ENCODE data around the gene TRNAU1AP. TPM values are rescaled to one million over a fixed set of nuclear protein-coding genes. Genes with fewer than 3 reads are reported as not detected.
"Not testable (repeated sequence)": the region's sequence is repeated elsewhere in the genome, so short reads cannot be mapped to it uniquely, and the experiment has no call there.

TRNAU1AP gene
- total RNA-seq, 4 donors from 2014 or later, result 5.3 to 19.7 (median 12.0) TPM

DNA sequence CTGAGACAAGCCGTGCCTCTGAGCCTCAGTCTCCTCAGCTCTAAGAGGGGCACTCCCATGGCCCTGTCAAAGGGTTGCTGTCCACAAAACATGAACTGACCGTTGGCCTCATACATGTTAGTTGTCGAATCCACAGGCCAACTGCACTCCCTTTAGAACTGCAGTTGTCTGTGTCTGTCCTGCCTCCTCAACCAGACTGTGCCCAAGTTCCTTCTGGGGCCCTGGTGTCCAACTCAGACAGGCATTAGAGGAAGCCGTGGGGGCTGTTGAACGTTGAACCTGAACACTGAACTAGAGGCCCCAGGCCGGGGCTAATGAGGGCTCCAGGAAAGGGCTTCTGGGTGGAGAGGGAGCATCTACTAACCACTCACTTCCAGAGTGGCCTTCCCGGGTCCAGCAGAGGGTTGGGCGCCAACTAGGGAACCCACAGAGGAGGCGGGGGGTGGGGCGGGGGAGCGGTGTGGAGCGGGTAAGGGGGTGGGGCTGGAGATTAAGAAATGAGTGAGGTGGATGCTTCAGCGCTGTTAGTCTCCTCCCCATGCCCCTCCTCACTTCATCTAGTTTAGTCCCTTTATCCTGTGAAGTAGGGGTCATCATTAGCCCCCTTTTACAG lies 38.9 kb downstream of the TRNAU1AP start, which contains the start of gene RAB42:
RAB42 (plus strand) TSS at position 558 of the 613 bp plus-strand sequence. CDS start 247 bp downstream, outside the sequence.
- intact Hi-C loops (cut with DNase I; ENCODE audit: low total_unique reads), result no loop called here

DNA sequence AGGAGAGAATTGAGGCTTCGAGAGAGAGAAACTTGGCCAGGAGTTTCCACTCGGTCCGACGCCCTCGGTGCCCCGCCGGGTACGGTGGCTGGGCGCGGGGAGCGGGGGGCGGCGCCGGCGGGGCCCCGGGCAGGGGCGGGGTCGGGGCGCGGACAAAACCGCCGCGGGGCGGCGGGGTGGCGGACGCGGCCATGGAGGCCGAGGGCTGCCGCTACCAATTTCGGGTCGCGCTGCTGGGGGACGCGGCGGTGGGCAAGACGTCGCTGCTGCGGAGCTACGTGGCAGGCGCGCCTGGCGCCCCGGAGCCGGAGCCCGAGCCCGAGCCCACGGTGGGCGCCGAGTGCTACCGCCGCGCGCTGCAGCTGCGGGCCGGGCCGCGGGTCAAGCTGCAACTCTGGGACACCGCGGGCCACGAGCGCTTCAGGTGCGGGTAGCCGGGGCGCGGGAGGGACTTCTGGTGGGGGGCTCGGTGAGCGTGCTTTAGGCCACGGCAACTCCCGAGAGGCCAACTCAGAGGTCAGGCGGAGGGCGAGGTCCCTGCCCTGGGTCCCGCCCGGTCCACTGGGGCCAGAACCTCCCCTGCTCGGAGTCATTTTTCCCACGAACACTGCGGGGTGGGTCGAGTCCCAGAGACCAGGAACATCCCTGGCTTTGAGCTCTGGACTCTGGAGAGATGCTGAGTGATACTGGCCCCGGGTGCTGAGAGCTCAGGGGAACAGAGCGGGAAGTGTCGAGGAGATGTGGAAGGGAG lies 39.6 kb downstream of the TRNAU1AP start:
- peak; percentile 21 to 40 for ATAC-seq
- no peak overlapping the region for H3K27ac ChIP-seq
- no peaks in the 10 kb centered on the region for H3K36me3 ChIP-seq
- in situ Hi-C loops (cut with MboI; ENCODE audit: low sequenced_read_pairs in 4 of 4) (loop anchor here in 1 of 4 donors (25.0 kb wide), 1 partner anchor 230 kb away; the partner anchor contains the start of gene PHACTR4), intact Hi-C loops (cut with DNase I; ENCODE audit: low total_unique reads) (no loop called here)
- H3K27me3 ChIP-seq, result no peaks in the 10 kb centered on the region
- H3K9me3 ChIP-seq, result no peaks in the 10 kb centered on the region
- peaks cover 0 to 4% of the 10 kb centered on the region in 2 donors for H3K4me1 ChIP-seq
- DNase-seq, result no peak
- TF ChIP-seq POLR2A (IDR thresholded peaks at IDR 0.05), result no peak
- TF ChIP-seq, protein P1, sequence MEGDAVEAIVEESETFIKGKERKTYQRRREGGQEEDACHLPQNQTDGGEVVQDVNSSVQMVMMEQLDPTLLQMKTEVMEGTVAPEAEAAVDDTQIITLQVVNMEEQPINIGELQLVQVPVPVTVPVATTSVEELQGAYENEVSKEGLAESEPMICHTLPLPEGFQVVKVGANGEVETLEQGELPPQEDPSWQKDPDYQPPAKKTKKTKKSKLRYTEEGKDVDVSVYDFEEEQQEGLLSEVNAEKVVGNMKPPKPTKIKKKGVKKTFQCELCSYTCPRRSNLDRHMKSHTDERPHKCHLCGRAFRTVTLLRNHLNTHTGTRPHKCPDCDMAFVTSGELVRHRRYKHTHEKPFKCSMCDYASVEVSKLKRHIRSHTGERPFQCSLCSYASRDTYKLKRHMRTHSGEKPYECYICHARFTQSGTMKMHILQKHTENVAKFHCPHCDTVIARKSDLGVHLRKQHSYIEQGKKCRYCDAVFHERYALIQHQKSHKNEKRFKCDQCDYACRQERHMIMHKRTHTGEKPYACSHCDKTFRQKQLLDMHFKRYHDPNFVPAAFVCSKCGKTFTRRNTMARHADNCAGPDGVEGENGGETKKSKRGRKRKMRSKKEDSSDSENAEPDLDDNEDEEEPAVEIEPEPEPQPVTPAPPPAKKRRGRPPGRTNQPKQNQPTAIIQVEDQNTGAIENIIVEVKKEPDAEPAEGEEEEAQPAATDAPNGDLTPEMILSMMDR (IDR thresholded peaks at IDR 0.05 in 4 of 5, conservative IDR thresholded peaks at IDR 0.05 in 1 of 5), result no peak
- H3K4me3 ChIP-seq, result peak overlapping the region; percentile 35 to 65 (median 50)

More for the DNA sequence above, 38.9 kb downstream of the TRNAU1AP start, which contains the start of gene RAB42:
- TF ChIP-seq, protein P1 (IDR thresholded peaks at IDR 0.05 in 4 of 5, conservative IDR thresholded peaks at IDR 0.05 in 1 of 5), result no peak
- no peak for TF ChIP-seq POLR2A (IDR thresholded peaks at IDR 0.05)
- ATAC-seq (peak; percentile 19 to 24), DNase-seq (peak; percentile 5 to 30)
- peaks cover 0 to 4% of the 10 kb centered on the region in 2 donors for H3K4me1 ChIP-seq
- H3K27me3 ChIP-seq, result no peaks in the 10 kb centered on the region
- H3K9me3 ChIP-seq, result no peaks in the 10 kb centered on the region
- no peak within 1 kb of the TSS for H3K27ac ChIP-seq
- peak within 1 kb of the TSS; percentile 35 to 65 (median 50) for H3K4me3 ChIP-seq
- in situ Hi-C loops (cut with MboI; ENCODE audit: low sequenced_read_pairs in 4 of 4), result loop anchor here in 1 of 4 donors (25.0 kb wide), 1 partner anchor 230 kb away; the partner anchor contains the start of gene PHACTR4
- no peaks in the 10 kb centered on the region for H3K36me3 ChIP-seq

DNA sequence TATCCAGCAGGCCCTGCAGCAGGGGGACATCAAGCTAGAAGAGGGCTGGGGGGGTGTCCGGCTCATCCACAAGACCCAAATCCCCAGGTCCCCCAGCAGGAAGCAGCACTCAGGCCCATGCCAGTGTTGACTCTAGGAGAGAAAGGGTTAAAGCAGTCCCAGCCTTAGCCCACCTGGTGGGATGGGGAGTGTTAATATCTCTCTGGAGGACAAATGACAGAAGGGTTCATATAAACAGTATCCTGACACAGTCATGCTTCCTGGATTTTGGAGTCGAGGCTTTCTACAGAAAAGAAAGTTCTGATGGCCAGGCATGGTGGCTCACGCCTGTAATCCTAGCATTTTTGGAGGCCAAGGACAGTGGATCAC lies 41.1 kb downstream of the TRNAU1AP start:
- DNase-seq; H3K27ac ChIP-seq; H3K27me3 ChIP-seq; H3K4me1 ChIP-seq; intact Hi-C loops (cut with DNase I; ENCODE audit: low total_unique reads); H3K36me3 ChIP-seq; ATAC-seq; H3K9me3 ChIP-seq; H3K4me3 ChIP-seq: not testable (repeated sequence)
- in situ Hi-C loops (cut with MboI; ENCODE audit: low sequenced_read_pairs in 4 of 4), result loop anchor here in 1 of 4 donors (25.0 kb wide), 1 partner anchor 232 kb away; the partner anchor contains the start of gene PHACTR4

DNA sequence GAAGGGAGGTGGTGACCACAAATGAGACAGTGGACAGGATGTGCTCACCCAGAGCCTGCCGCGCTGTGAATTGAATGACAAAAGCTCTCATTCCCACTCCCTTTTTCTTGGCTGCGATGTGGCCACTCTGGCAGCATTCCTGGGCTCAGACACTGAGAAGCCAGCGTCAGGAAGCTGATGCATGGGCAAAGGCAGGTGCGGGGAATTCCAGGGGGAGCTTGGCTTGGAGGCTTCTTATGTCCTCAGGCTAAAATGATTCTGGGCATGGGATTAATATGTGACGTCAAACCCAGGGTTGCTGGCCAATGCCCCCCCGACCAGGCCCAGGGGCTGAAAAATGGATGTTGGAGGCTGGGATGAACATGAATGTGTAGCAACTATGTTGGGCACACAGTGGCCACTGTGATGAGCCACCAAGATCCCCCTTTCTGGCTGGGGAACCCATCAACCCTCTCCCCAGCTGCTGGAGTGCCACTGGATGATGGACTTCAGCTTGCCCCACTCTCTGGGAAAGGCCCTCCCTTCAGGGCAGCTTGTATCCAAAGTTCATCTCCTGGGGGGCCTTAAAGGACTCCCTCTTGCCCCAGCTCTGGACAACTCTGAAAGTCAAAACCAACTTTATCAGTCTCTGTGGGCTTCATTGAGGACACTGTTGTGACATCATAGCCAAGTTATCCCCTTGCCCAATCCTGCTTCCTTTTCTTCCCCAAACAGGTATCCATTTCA lies 42.0 kb downstream of the TRNAU1AP start:
- H3K4me3 ChIP-seq; H3K4me1 ChIP-seq; ATAC-seq; H3K36me3 ChIP-seq; H3K9me3 ChIP-seq; intact Hi-C loops (cut with DNase I; ENCODE audit: low total_unique reads); DNase-seq; H3K27me3 ChIP-seq; H3K27ac ChIP-seq: not testable (repeated sequence)
- in situ Hi-C loops (cut with MboI; ENCODE audit: low sequenced_read_pairs in 4 of 4), result loop anchor here in 1 of 4 donors (25.0 kb wide), 1 partner anchor 233 kb away; the partner anchor contains the start of gene PHACTR4

DNA sequence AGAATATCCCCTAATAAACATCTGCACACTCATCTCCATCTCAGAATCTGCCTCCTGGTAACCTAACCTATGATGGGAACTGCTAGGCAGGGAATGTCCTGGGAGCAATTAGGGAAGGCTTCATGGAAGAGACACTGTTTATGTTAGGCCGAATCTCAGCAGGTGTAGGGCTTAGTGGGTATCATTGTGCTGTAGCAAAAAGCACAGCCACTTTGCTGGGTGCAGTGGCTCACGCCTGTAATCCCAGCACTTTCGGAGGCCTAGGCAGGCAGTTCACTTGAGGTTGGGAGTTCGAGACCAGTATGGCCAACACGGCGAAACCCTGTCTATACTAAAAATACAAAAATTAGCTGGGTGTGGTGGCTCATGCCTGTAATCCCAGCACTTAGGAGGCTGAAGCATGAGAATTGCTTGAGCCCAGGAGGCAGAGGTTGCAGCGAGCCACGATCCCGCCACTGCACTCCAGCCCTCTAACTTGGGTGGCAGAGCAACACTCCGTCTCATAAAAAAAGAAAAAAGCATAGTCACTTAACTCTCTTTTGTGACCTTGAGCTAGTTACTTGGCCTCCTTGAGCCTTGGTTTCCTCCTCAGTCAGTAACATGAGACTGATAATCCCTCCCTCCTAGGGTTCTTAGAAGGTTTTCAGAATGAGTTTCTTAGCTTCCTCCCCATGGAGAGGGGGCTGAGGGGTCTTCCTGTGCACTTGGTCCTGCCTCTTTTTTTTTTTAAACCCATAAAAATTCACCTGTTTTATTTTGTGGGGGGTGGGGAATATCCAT lies 42.7 kb downstream of the TRNAU1AP start:
- Histone ChIP-seq H3K4me3 (no peak overlapping the region), H3K27me3 (no peaks in the 10 kb centered on the region), H3K4me1 (peaks cover 0 to 4% of the 10 kb centered on the region in 2 donors), H3K9me3 (no peaks in the 10 kb centered on the region), H3K36me3 (no peaks in the 10 kb centered on the region), H3K27ac (no peak overlapping the region)
- in situ Hi-C loops (cut with MboI; ENCODE audit: low sequenced_read_pairs in 4 of 4) (loop anchor here in 1 of 4 donors (25.0 kb wide), 1 partner anchor 233 kb away; the partner anchor contains the start of gene PHACTR4), intact Hi-C loops (cut with DNase I; ENCODE audit: low total_unique reads) (no loop called here)
- ATAC-seq (no peak), DNase-seq (no peak)
- TF ChIP-seq, protein P1 (IDR thresholded peaks at IDR 0.05 in 4 of 5, conservative IDR thresholded peaks at IDR 0.05 in 1 of 5), result no peak
- TF ChIP-seq POLR2A (IDR thresholded peaks at IDR 0.05), result no peak

DNA sequence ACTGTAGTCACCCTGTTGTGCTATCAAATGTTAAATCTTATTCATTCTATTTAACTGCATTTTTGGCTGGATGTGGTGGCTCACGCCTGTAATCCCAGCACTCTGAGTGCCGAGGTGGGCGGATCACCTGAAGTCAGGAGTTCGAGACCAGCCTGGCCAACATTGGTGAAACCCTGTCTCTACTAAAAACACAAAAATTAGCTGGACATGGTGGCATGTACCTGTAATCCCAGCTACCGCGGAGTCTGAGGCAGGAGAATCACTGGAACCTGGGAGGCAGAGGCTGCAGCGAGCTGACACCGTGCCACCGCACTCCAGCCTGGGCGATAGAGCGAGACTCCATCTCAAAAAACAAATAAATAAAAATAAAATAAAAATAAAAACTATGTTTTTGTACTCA lies 43.4 kb downstream of the TRNAU1AP start:
- intact Hi-C loops (cut with DNase I; ENCODE audit: low total_unique reads); ATAC-seq; H3K9me3 ChIP-seq; H3K27me3 ChIP-seq; H3K4me1 ChIP-seq; H3K4me3 ChIP-seq; H3K27ac ChIP-seq; DNase-seq; H3K36me3 ChIP-seq: not testable (repeated sequence)
- in situ Hi-C loops (cut with MboI; ENCODE audit: low sequenced_read_pairs in 4 of 4), result loop anchor here in 1 of 4 donors (25.0 kb wide), 1 partner anchor 234 kb away; the partner anchor contains the start of gene PHACTR4

Measured in gastrocnemius medialis (tissue), 4 donors.